ENCODE data around the gene MRFAP1L1.

Gene MRFAP1L1

GRCh38 chr4:6693231-6694176 is 16.2 kb downstream of the MRFAP1L1 start, which contains the start of gene S100P:
S100P (plus strand) TSS chr4:6693878; CDS start chr4:6693933, 55 bp downstream.
- Histone ChIP-seq H3K27me3 (ENCODE audit: control insufficient read depth in 1 of 2, insufficient read depth in 2 of 2, low read length in 2 of 2) (no peaks in the 10 kb centered on the region), H3K4me1 (ENCODE audit: insufficient read depth, low read length) (no peaks in the 10 kb centered on the region), H3K9me3 (ENCODE audit: low read length) (no peaks in the 10 kb centered on the region), H3K36me3 (ENCODE audit: insufficient read depth, low read length) (peaks cover 10% of the 10 kb centered on the region), H3K9ac (ENCODE audit: low read length) (no peak within 1 kb of the TSS), H3K4me3 (ENCODE audit: low read depth in 1 of 2, low read length in 2 of 2) (no peak within 1 kb of the TSS), H3K27ac (ENCODE audit: low read depth, low read length) (no peak within 1 kb of the TSS)

- no peak overlapping the region for H3K4me3 ChIP-seq (ENCODE audit: low read depth in 1 of 2, low read length in 2 of 2)
- no peaks in the 10 kb centered on the region for H3K9me3 ChIP-seq (ENCODE audit: low read length)
- no peaks in the 10 kb centered on the region for H3K4me1 ChIP-seq (ENCODE audit: insufficient read depth, low read length)
- H3K9ac ChIP-seq (ENCODE audit: low read length): no peak overlapping the region
- peaks cover 10% of the 10 kb centered on the region for H3K36me3 ChIP-seq (ENCODE audit: insufficient read depth, low read length)
- H3K27me3 ChIP-seq (ENCODE audit: control insufficient read depth in 1 of 2, insufficient read depth in 2 of 2, low read length in 2 of 2): no peaks in the 10 kb centered on the region
- H3K27ac ChIP-seq (ENCODE audit: low read depth, low read length): no peak overlapping the region
Observed at GRCh38 chr4:6692806-6693205, 16.9 kb downstream of the MRFAP1L1 start.

- Histone ChIP-seq H3K9ac (ENCODE audit: low read length) (no peak overlapping the region), H3K9me3 (ENCODE audit: low read length) (no peaks in the 10 kb centered on the region), H3K27me3 (ENCODE audit: control insufficient read depth in 1 of 2, insufficient read depth in 2 of 2, low read length in 2 of 2) (no peaks in the 10 kb centered on the region), H3K36me3 (ENCODE audit: insufficient read depth, low read length) (peaks cover 10% of the 10 kb centered on the region), H3K4me1 (ENCODE audit: insufficient read depth, low read length) (no peaks in the 10 kb centered on the region), H3K4me3 (ENCODE audit: low read depth in 1 of 2, low read length in 2 of 2) (no peak overlapping the region), H3K27ac (ENCODE audit: low read depth, low read length) (no peak overlapping the region)
Observed at GRCh38 chr4:6692379-6692778, 17.3 kb downstream of the MRFAP1L1 start.

GRCh38 chr4:6689506-6689960 is 20.1 kb downstream of the MRFAP1L1 start:
- H3K9me3 ChIP-seq (ENCODE audit: low read length): no peaks in the 10 kb centered on the region
- H3K27me3 ChIP-seq (ENCODE audit: control insufficient read depth in 1 of 2, insufficient read depth in 2 of 2, low read length in 2 of 2): no peaks in the 10 kb centered on the region
- H3K36me3 ChIP-seq (ENCODE audit: insufficient read depth, low read length): no peaks in the 10 kb centered on the region
- H3K9ac ChIP-seq (ENCODE audit: low read length): no peak overlapping the region
- no peak overlapping the region for H3K4me3 ChIP-seq (ENCODE audit: low read depth in 1 of 2, low read length in 2 of 2)
- no peak overlapping the region for H3K27ac ChIP-seq (ENCODE audit: low read depth, low read length)
- H3K4me1 ChIP-seq (ENCODE audit: insufficient read depth, low read length): no peaks in the 10 kb centered on the region

- no peak overlapping the region for H3K27ac ChIP-seq (ENCODE audit: low read depth, low read length)
- H3K27me3 ChIP-seq (ENCODE audit: control insufficient read depth in 1 of 2, insufficient read depth in 2 of 2, low read length in 2 of 2): no peaks in the 10 kb centered on the region
- H3K4me3 ChIP-seq (ENCODE audit: low read depth in 1 of 2, low read length in 2 of 2): no peak overlapping the region
- no peaks in the 10 kb centered on the region for H3K9me3 ChIP-seq (ENCODE audit: low read length)
- no peak overlapping the region for H3K9ac ChIP-seq (ENCODE audit: low read length)
- H3K4me1 ChIP-seq (ENCODE audit: insufficient read depth, low read length): no peaks in the 10 kb centered on the region
- H3K36me3 ChIP-seq (ENCODE audit: insufficient read depth, low read length): no peaks in the 10 kb centered on the region
Observed at GRCh38 chr4:6688879-6689505, 20.7 kb downstream of the MRFAP1L1 start.

GRCh38 chr4:6687947-6688878 is 21.5 kb downstream of the MRFAP1L1 start:
- Histone ChIP-seq H3K4me3 (ENCODE audit: low read depth in 1 of 2, low read length in 2 of 2) (no peak overlapping the region), H3K9me3 (ENCODE audit: low read length) (no peaks in the 10 kb centered on the region), H3K4me1 (ENCODE audit: insufficient read depth, low read length) (no peaks in the 10 kb centered on the region), H3K36me3 (ENCODE audit: insufficient read depth, low read length) (no peaks in the 10 kb centered on the region), H3K27me3 (ENCODE audit: control insufficient read depth in 1 of 2, insufficient read depth in 2 of 2, low read length in 2 of 2) (no peaks in the 10 kb centered on the region), H3K9ac (ENCODE audit: low read length) (no peak overlapping the region), H3K27ac (ENCODE audit: low read depth, low read length) (no peak overlapping the region)

GRCh38 chr4:6686104-6686787 is 23.4 kb downstream of the MRFAP1L1 start:
- H3K27me3 ChIP-seq (ENCODE audit: control insufficient read depth in 1 of 2, insufficient read depth in 2 of 2, low read length in 2 of 2): no peaks in the 10 kb centered on the region

GRCh38 chr4:6684656-6685055 is 25.0 kb downstream of the MRFAP1L1 start:
- Histone ChIP-seq H3K27ac (ENCODE audit: low read depth, low read length) (no peak overlapping the region), H3K4me3 (ENCODE audit: low read depth in 1 of 2, low read length in 2 of 2) (no peak overlapping the region), H3K9ac (ENCODE audit: low read length) (no peak overlapping the region), H3K36me3 (ENCODE audit: insufficient read depth, low read length) (no peaks in the 10 kb centered on the region), H3K27me3 (ENCODE audit: control insufficient read depth in 1 of 2, insufficient read depth in 2 of 2, low read length in 2 of 2) (no peaks in the 10 kb centered on the region), H3K4me1 (ENCODE audit: insufficient read depth, low read length) (no peaks in the 10 kb centered on the region), H3K9me3 (ENCODE audit: low read length) (no peaks in the 10 kb centered on the region)

More at GRCh38 chr4:6686104-6686787, 23.4 kb downstream of the MRFAP1L1 start:
- H3K36me3 ChIP-seq (ENCODE audit: insufficient read depth, low read length): no peaks in the 10 kb centered on the region
- H3K4me3 ChIP-seq (ENCODE audit: low read depth in 1 of 2, low read length in 2 of 2): no peak overlapping the region
- H3K27ac ChIP-seq (ENCODE audit: low read depth, low read length): no peak overlapping the region
- no peaks in the 10 kb centered on the region for H3K9me3 ChIP-seq (ENCODE audit: low read length)
- H3K9ac ChIP-seq (ENCODE audit: low read length): no peak overlapping the region
- no peaks in the 10 kb centered on the region for H3K4me1 ChIP-seq (ENCODE audit: insufficient read depth, low read length)

- Histone ChIP-seq H3K27me3 (ENCODE audit: control insufficient read depth in 1 of 2, insufficient read depth in 2 of 2, low read length in 2 of 2) (no peaks in the 10 kb centered on the region), H3K27ac (ENCODE audit: low read depth, low read length) (no peak overlapping the region), H3K9ac (ENCODE audit: low read length) (no peak overlapping the region), H3K9me3 (ENCODE audit: low read length) (no peaks in the 10 kb centered on the region), H3K4me1 (ENCODE audit: insufficient read depth, low read length) (no peaks in the 10 kb centered on the region), H3K36me3 (ENCODE audit: insufficient read depth, low read length) (no peaks in the 10 kb centered on the region), H3K4me3 (ENCODE audit: low read depth in 1 of 2, low read length in 2 of 2) (no peak overlapping the region)
Observed at GRCh38 chr4:6682862-6683590, 26.6 kb downstream of the MRFAP1L1 start.

GRCh38 chr4:6681191-6681590 is 28.5 kb downstream of the MRFAP1L1 start:
- Histone ChIP-seq H3K4me3 (ENCODE audit: low read depth in 1 of 2, low read length in 2 of 2) (no peak overlapping the region), H3K9me3 (ENCODE audit: low read length) (no peaks in the 10 kb centered on the region), H3K36me3 (ENCODE audit: insufficient read depth, low read length) (peaks cover 10% of the 10 kb centered on the region), H3K4me1 (ENCODE audit: insufficient read depth, low read length) (peaks cover 15% of the 10 kb centered on the region), H3K27ac (ENCODE audit: low read depth, low read length) (no peak overlapping the region), H3K27me3 (ENCODE audit: control insufficient read depth in 1 of 2, insufficient read depth in 2 of 2, low read length in 2 of 2) (no peaks in the 10 kb centered on the region), H3K9ac (ENCODE audit: low read length) (no peak overlapping the region)
